Parathyroid adenoma (tissue), 2 donors: Measurements from ENCODE around the gene CFAP46.

Experiments
- H2AFZ ChIP-seq: fragments of 300-600 bp; sonication (generic); one replicate; pipeline ENCODE4 v1.7.0; 2017; ENCODE audit warnings: antibody characterized with exemption, mild to moderate bottlenecking
- H3K27ac ChIP-seq: fragments of 300-600 bp; sonication (generic); one replicate; pipeline ENCODE4 v1.7.0; 2017
- H3K27me3 ChIP-seq: fragments of 300-600 bp; sonication (generic); one replicate; pipeline ENCODE4 v1.7.0; 2017; ENCODE audit warnings: low read length; ENCODE audit not compliant: control insufficient read depth, insufficient read depth
- H3K36me3 ChIP-seq: fragments of 300-600 bp; sonication (generic); one replicate; pipeline ENCODE4 v1.7.0; 2017; ENCODE audit warnings: low read length; ENCODE audit not compliant: control insufficient read depth, insufficient read depth
- H3K4me1 ChIP-seq: fragments of 300-600 bp; sonication (generic); one replicate; pipeline ENCODE4 v1.7.0; 2017; ENCODE audit warnings: control low read depth
- H3K4me2 ChIP-seq: fragments of 300-600 bp; sonication (generic); one replicate; pipeline ENCODE4 v1.7.0; 2017; ENCODE audit warnings: low read length
- H3K4me3 ChIP-seq: fragments of 300-600 bp; sonication (generic); one replicate; pipeline ENCODE4 v1.7.0; 2017; ENCODE audit warnings: low read depth, low read length
- H3K79me2 ChIP-seq: fragments of 300-600 bp; sonication (generic); one replicate; pipeline ENCODE4 v1.7.0; 2017; ENCODE audit warnings: control low read depth
- H3K9ac ChIP-seq: fragments of 300-600 bp; sonication (generic); one replicate; pipeline ENCODE4 v1.7.0; 2017; ENCODE audit warnings: mild to moderate bottlenecking
- H3K9me3 ChIP-seq: fragments of 300-600 bp; sonication (generic); one replicate; pipeline ENCODE4 v1.7.0; 2017; ENCODE audit warnings: low read length; ENCODE audit not compliant: control insufficient read depth
- CTCF ChIP-seq: fragments of 300-600 bp; sonication (generic); IDR thresholded peaks from one replicate; pipeline ENCODE4 v1.7.0; 2017; ENCODE audit warnings: antibody characterized with exemption, mild to moderate bottlenecking
- donor health status: primary hyperparathyroidism.

CFAP46 gene

GRCh38 chr10:132783940-132784865, 158.2 kb downstream of the CFAP46 start:
- no peaks in the 10 kb centered on the region for H3K9me3 ChIP-seq
- H3K79me2 ChIP-seq = no peaks in the 10 kb centered on the region
- no peak for TF ChIP-seq CTCF
- H3K4me1 ChIP-seq = no peaks in the 10 kb centered on the region
- H3K4me2 ChIP-seq = no peak overlapping the region
- no peaks in the 10 kb centered on the region for H3K36me3 ChIP-seq
- no peak overlapping the region for H2AFZ ChIP-seq
- no peak overlapping the region for H3K9ac ChIP-seq
- H3K27ac ChIP-seq = no peak overlapping the region
- peaks cover 4% of the 10 kb centered on the region for H3K27me3 ChIP-seq
- H3K4me3 ChIP-seq = no peak overlapping the region

- no peak overlapping the region for H3K4me3 ChIP-seq
- H3K4me1 ChIP-seq = no peaks in the 10 kb centered on the region
- peaks cover 4% of the 10 kb centered on the region for H3K27me3 ChIP-seq
- H3K4me2 ChIP-seq = no peak overlapping the region
- no peak overlapping the region for H3K9ac ChIP-seq
- H3K9me3 ChIP-seq = no peaks in the 10 kb centered on the region
- no peak overlapping the region for H2AFZ ChIP-seq
- no peaks in the 10 kb centered on the region for H3K79me2 ChIP-seq
- H3K27ac ChIP-seq = no peak overlapping the region
- H3K36me3 ChIP-seq = no peaks in the 10 kb centered on the region
- no peak for TF ChIP-seq CTCF
Observed at GRCh38 chr10:132783165-132783939, 159.0 kb downstream of the CFAP46 start.

- no peak overlapping the region for H3K4me2 ChIP-seq
- no peaks in the 10 kb centered on the region for H3K9me3 ChIP-seq
- H3K27ac ChIP-seq = no peak overlapping the region
- H3K9ac ChIP-seq = no peak overlapping the region
- H3K27me3 ChIP-seq = peaks cover 4% of the 10 kb centered on the region
- H3K36me3 ChIP-seq = no peaks in the 10 kb centered on the region
- TF ChIP-seq CTCF = no peak
- H3K4me1 ChIP-seq = no peaks in the 10 kb centered on the region
- H2AFZ ChIP-seq = no peak overlapping the region
- H3K4me3 ChIP-seq = no peak overlapping the region
- no peaks in the 10 kb centered on the region for H3K79me2 ChIP-seq
Observed at GRCh38 chr10:132781556-132781955, 160.8 kb downstream of the CFAP46 start.

GRCh38 chr10:132780356-132780755, 162.0 kb downstream of the CFAP46 start:
- Histone ChIP-seq H3K4me3 (no peak overlapping the region), H3K36me3 (no peaks in the 10 kb centered on the region)
- no peak for TF ChIP-seq CTCF

More at GRCh38 chr10:132780356-132780755, 162.0 kb downstream of the CFAP46 start:
- no peak overlapping the region for H3K4me2 ChIP-seq
- peaks cover 4% of the 10 kb centered on the region for H3K27me3 ChIP-seq
- no peak overlapping the region for H3K9ac ChIP-seq
- no peaks in the 10 kb centered on the region for H3K79me2 ChIP-seq
- H3K27ac ChIP-seq = no peak overlapping the region
- H3K4me1 ChIP-seq = no peaks in the 10 kb centered on the region
- no peak overlapping the region for H2AFZ ChIP-seq
- H3K9me3 ChIP-seq = no peaks in the 10 kb centered on the region
